ENCODE measurements around the gene DEPP1. TPM values are rescaled to one million over a fixed set of nuclear protein-coding genes. Genes with fewer than 3 reads are reported as not detected.

Gene DEPP1
- total and polyA plus RNA-seq, 5 donors from 2014 or later: 0.44 TPM; not detected in 4

DNA sequence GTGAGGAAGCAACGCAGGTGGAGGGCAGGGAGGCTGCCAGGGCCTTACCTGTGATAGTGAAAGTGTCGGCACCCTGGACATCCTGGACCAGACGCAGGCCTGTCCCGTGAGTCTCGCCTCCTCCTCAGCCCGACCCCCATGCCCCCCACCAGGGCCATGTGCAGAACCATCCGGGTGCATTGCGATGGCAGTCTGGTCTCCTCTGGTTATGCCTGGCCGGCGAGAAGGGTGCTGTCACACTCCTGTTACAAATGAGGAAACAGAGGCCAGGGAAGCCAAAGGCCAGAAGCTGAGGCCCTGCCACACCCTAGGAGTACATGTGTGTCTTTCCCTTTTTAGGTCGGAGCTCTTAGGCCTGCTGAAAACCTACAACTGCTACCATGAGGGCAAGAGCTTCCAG lies 7.2 kb downstream of the DEPP1 start:
- Mint-ChIP-seq H3K4me1 (peaks cover 5 to 29% (median 9%) of the 10 kb centered on the region in 4 donors), H3K36me3 (no peaks in the 10 kb centered on the region), H3K9me3 (no peaks in the 10 kb centered on the region), H3K4me3 (no peak overlapping the region), H3K27me3 (no peaks in the 10 kb centered on the region), H3K27ac (no peak overlapping the region)
- Histone ChIP-seq H3K9me3 (ENCODE audit: control insufficient read depth in 2 of 2, low read length in 2 of 2) (no peaks in the 10 kb centered on the region), H3K27ac (ENCODE audit: insufficient read depth, low read length, poor library complexity, severe bottlenecking) (no peak overlapping the region), H3K27me3 (ENCODE audit: control insufficient read depth, insufficient read depth, low read length) (no peaks in the 10 kb centered on the region), H3K36me3 (ENCODE audit: control insufficient read depth, insufficient read depth, low read length) (no peaks in the 10 kb centered on the region), H3K4me1 (ENCODE audit: control insufficient read depth, insufficient read depth, low read length, poor library complexity, severe bottlenecking) (peaks cover 10% of the 10 kb centered on the region), H3K4me3 (ENCODE audit: low read depth, low read length) (no peak overlapping the region)
- no peak for DNase-seq
- ATAC-seq (ENCODE audit: low read depth in 2 of 2): no peak

DNA sequence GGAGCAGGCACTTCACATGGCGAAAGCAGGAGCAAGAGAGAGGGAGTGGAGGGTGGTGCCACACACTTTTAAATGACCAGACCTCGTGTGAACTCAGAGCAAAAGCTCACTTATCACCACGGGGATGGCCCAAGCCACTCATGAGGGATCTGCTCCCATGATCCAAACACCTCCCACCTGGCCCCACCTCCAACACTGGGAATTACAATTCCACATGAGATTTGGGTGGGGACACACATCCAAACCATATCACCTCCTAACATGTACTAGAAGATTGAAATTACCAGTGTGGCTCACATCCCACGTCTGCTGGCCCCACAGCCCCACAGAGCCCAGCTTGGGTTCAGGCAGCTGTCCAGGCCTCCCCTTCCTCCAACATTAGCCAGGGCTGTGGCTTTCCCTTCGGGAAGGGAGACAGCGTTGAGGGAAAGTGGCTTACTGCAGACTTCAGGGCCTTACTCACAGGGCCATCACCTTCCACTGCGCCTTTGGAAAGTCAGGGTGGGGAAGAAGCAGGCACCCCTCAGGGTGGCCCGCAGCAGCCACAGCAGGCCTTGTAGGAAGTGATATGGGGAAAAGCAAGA lies 7.7 kb downstream of the DEPP1 start:
- Histone ChIP-seq H3K4me3 (ENCODE audit: low read depth, low read length) (no peak overlapping the region), H3K27me3 (ENCODE audit: control insufficient read depth, insufficient read depth, low read length) (no peaks in the 10 kb centered on the region), H3K4me1 (ENCODE audit: control insufficient read depth, insufficient read depth, low read length, poor library complexity, severe bottlenecking) (peaks cover 10% of the 10 kb centered on the region), H3K36me3 (ENCODE audit: control insufficient read depth, insufficient read depth, low read length) (no peaks in the 10 kb centered on the region), H3K9me3 (ENCODE audit: control insufficient read depth in 2 of 2, low read length in 2 of 2) (no peaks in the 10 kb centered on the region), H3K27ac (ENCODE audit: insufficient read depth, low read length, poor library complexity, severe bottlenecking) (no peak overlapping the region)
- DNase-seq: no peak
- Mint-ChIP-seq H3K36me3 (no peaks in the 10 kb centered on the region), H3K4me1 (peaks cover 5 to 29% (median 9%) of the 10 kb centered on the region in 4 donors), H3K4me3 (no peak overlapping the region), H3K9me3 (no peaks in the 10 kb centered on the region), H3K27me3 (no peaks in the 10 kb centered on the region), H3K27ac (peak overlapping the region in 1 of 3 donors; percentile 93)
- ATAC-seq (ENCODE audit: low read depth in 2 of 2): no peak

DNA sequence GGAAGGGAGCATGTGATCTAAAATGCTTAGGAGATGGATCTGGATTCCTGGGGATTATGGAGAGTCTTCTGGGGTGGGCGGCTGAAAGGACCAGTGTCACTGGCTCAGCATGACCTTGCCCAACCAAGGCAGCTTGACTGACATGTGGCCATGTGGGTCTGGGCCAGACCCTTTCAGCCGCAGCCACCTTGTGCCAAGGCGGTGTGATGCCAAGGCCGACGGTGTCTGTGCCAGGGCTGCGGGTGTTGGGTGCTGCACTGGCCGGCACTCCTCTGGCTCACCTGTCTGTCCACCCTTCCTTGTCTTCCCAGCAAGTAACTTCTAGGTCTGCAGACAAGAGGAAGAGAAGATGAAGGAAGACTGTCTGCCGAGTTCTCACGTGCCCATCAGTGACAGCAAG lies 8.8 kb downstream of the DEPP1 start:
- no peak overlapping the region for H3K4me3 ChIP-seq (ENCODE audit: low read depth, low read length)
- H3K4me1 Mint-ChIP-seq: peaks cover 5 to 27% (median 9%) of the 10 kb centered on the region in 4 donors
- no peaks in the 10 kb centered on the region for H3K27me3 Mint-ChIP-seq
- ATAC-seq (ENCODE audit: low read depth in 2 of 2): no peak
- H3K27ac ChIP-seq (ENCODE audit: insufficient read depth, low read length, poor library complexity, severe bottlenecking): no peak overlapping the region
- H3K4me3 Mint-ChIP-seq: no peak overlapping the region
- DNase-seq: no peak
- H3K9me3 ChIP-seq (ENCODE audit: control insufficient read depth in 2 of 2, low read length in 2 of 2): no peaks in the 10 kb centered on the region
- H3K9me3 Mint-ChIP-seq: no peaks in the 10 kb centered on the region
- no peaks in the 10 kb centered on the region for H3K27me3 ChIP-seq (ENCODE audit: control insufficient read depth, insufficient read depth, low read length)
- H3K36me3 ChIP-seq (ENCODE audit: control insufficient read depth, insufficient read depth, low read length): no peaks in the 10 kb centered on the region
- no peaks in the 10 kb centered on the region for H3K36me3 Mint-ChIP-seq
- no peak overlapping the region for H3K27ac Mint-ChIP-seq
- H3K4me1 ChIP-seq (ENCODE audit: control insufficient read depth, insufficient read depth, low read length, poor library complexity, severe bottlenecking): peaks cover 7% of the 10 kb centered on the region

DNA sequence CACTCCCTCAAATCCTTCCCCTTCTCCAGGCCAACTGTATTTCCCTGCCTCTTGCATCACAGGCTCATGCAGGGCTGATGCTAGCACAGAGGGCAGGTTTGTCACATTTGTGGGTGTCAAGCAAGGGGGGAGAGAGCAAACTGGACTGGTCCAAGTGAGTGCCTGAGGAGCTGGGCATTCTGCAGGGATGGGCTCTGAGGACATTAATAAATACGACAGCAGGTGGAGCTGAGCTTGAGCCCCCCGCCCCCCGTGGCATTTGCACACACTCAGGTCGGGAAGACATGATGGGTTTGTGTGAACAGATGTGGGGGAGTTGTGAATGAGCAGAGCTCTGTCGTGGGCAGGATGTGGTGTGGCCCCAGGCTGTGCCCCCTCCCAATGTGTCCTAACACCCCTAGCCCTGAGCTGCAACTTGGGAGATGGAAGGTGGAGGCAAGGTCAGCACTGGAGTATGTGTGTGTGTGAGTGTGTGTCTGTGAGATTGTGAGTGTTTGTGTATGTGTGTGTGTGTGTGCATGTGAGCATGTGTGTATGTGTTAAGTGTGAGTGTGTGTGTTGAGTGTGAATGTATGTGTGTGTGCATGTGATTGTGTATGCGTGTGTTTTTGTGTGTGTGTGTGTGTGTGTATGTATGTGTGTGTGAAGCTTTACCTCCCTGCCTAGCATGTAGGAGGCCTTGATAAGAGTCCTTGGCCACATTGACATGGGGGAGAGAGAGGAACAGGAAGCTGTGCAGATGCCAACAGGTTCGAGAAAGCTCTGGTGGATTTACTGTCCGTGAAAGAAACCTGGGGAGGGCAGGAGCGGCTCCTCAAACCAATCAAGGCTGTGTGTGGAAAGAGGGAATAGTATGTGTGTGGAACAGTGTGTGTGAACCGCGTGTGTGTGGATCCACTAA lies 9.9 kb downstream of the DEPP1 start:
- DNase-seq: peak in 1 of 3 donors; percentile 38
- Histone ChIP-seq H3K36me3 (ENCODE audit: control insufficient read depth, insufficient read depth, low read length) (no peaks in the 10 kb centered on the region), H3K4me1 (ENCODE audit: control insufficient read depth, insufficient read depth, low read length, poor library complexity, severe bottlenecking) (no peaks in the 10 kb centered on the region), H3K27ac (ENCODE audit: insufficient read depth, low read length, poor library complexity, severe bottlenecking) (no peak overlapping the region), H3K27me3 (ENCODE audit: control insufficient read depth, insufficient read depth, low read length) (no peaks in the 10 kb centered on the region), H3K4me3 (ENCODE audit: low read depth, low read length) (no peak overlapping the region), H3K9me3 (ENCODE audit: control insufficient read depth in 2 of 2, low read length in 2 of 2) (no peaks in the 10 kb centered on the region)
- Mint-ChIP-seq H3K4me3 (peak overlapping the region in 2 of 4 donors; percentile 1 to 67), H3K27me3 (no peaks in the 10 kb centered on the region), H3K9me3 (no peaks in the 10 kb centered on the region), H3K36me3 (no peaks in the 10 kb centered on the region), H3K27ac (peak overlapping the region; percentile 20 to 75 (median 53)), H3K4me1 (peaks cover 5 to 17% (median 9%) of the 10 kb centered on the region in 4 donors)
- no peak for ATAC-seq (ENCODE audit: low read depth in 2 of 2)

DNA sequence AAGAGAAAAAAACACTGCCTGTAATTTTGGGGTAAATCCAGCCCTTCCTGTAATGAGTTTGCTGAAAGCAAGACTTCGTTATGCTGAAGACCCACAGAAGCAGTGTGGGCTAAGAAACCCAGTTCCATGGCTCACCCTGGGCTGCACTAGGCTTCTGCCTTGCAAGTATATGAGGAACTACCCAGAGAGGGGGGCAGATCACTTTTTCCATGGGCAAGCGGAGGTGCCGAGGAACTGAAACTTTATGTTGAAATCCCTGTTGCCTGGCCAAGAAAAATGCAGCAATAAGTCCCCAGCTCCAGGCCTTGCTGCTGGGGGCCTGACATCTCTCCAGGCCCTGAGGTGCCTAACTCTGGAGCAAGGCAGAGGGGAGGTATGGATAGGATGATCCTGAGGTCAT lies 10.5 kb downstream of the DEPP1 start:
- H3K27ac Mint-ChIP-seq: peak overlapping the region in 1 of 3 donors; percentile 53
- no peaks in the 10 kb centered on the region for H3K27me3 Mint-ChIP-seq
- no peaks in the 10 kb centered on the region for H3K4me1 ChIP-seq (ENCODE audit: control insufficient read depth, insufficient read depth, low read length, poor library complexity, severe bottlenecking)
- no peaks in the 10 kb centered on the region for H3K27me3 ChIP-seq (ENCODE audit: control insufficient read depth, insufficient read depth, low read length)
- H3K4me3 Mint-ChIP-seq: no peak overlapping the region
- H3K4me1 Mint-ChIP-seq: peaks cover 5 to 17% (median 9%) of the 10 kb centered on the region in 4 donors
- ATAC-seq (ENCODE audit: low read depth in 2 of 2) (peak in 1 of 2 donors; percentile 20), DNase-seq (no peak)
- H3K9me3 ChIP-seq (ENCODE audit: control insufficient read depth in 2 of 2, low read length in 2 of 2): no peaks in the 10 kb centered on the region
- no peak overlapping the region for H3K27ac ChIP-seq (ENCODE audit: insufficient read depth, low read length, poor library complexity, severe bottlenecking)
- H3K36me3 ChIP-seq (ENCODE audit: control insufficient read depth, insufficient read depth, low read length): no peaks in the 10 kb centered on the region
- no peak overlapping the region for H3K4me3 ChIP-seq (ENCODE audit: low read depth, low read length)
- H3K36me3 Mint-ChIP-seq: no peaks in the 10 kb centered on the region
- no peaks in the 10 kb centered on the region for H3K9me3 Mint-ChIP-seq

DNA sequence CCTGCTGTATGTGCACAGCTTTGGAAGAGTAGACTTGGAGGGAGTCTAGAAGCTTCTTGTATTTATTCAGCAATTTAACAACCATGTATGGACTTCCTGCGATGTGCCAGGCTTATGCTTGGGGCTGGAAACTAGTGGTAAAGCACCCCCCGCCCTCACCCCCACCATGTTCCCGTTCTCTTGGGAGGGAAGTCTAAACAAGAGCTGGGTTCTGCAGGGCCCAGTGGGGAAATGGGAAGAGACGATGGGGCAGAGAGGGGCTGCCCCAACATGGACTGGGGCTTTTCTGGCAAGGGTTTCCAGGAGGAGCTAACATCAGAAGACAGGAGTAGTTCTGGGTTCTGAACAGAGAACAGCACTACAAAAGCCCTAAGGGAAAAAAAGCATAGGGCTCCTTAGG lies 11.0 kb downstream of the DEPP1 start:
- Mint-ChIP-seq H3K27me3 (no peaks in the 10 kb centered on the region), H3K4me3 (no peak overlapping the region), H3K4me1 (peaks cover 5 to 17% (median 9%) of the 10 kb centered on the region in 4 donors), H3K9me3 (no peaks in the 10 kb centered on the region), H3K36me3 (no peaks in the 10 kb centered on the region), H3K27ac (peak overlapping the region in 1 of 3 donors; percentile 9)
- no peaks in the 10 kb centered on the region for H3K27me3 ChIP-seq (ENCODE audit: control insufficient read depth, insufficient read depth, low read length)
- H3K36me3 ChIP-seq (ENCODE audit: control insufficient read depth, insufficient read depth, low read length): no peaks in the 10 kb centered on the region
- H3K9me3 ChIP-seq (ENCODE audit: control insufficient read depth in 2 of 2, low read length in 2 of 2): no peaks in the 10 kb centered on the region
- ATAC-seq (ENCODE audit: low read depth in 2 of 2): no peak
- no peak overlapping the region for H3K4me3 ChIP-seq (ENCODE audit: low read depth, low read length)
- DNase-seq: no peak
- no peaks in the 10 kb centered on the region for H3K4me1 ChIP-seq (ENCODE audit: control insufficient read depth, insufficient read depth, low read length, poor library complexity, severe bottlenecking)
- H3K27ac ChIP-seq (ENCODE audit: insufficient read depth, low read length, poor library complexity, severe bottlenecking): no peak overlapping the region

DNA sequence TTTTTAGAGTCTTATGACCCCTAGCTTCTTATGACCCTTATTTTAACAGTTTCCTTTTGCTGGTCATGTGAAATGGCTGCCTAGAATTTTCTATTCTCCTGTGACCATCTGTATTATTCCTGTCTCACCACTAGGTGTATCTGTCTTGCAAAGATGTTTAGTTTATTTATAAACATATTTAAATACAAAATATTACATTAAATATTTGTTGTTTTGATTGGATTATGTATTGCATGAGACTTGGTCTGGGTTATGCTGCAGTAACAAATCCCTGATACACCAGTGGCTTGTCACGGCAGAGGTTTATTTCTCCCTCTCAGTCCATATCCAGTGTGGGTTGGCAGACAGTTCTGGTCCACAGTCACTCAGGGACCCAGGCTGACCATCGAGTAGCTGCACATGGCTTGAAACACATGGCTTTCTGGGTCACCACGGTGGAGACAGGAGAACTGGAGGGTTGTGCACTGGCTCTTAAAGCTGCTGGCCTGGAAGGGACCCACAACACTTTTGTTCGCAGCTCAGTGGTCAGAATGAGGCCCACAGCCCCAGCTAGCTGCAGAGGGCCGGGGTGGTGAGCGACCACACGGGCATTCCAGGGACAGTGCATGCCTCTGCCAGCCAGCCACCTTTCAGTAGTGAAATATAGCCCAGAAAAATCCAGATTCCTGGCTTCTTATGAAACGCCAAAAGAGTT lies 11.6 kb downstream of the DEPP1 start:
- H3K27me3 Mint-ChIP-seq: no peaks in the 10 kb centered on the region
- peak overlapping the region in 1 of 3 donors; percentile 38 for H3K27ac Mint-ChIP-seq
- H3K9me3 ChIP-seq (ENCODE audit: control insufficient read depth in 2 of 2, low read length in 2 of 2): no peaks in the 10 kb centered on the region
- H3K9me3 Mint-ChIP-seq: no peaks in the 10 kb centered on the region
- H3K27ac ChIP-seq (ENCODE audit: insufficient read depth, low read length, poor library complexity, severe bottlenecking): no peak overlapping the region
- no peaks in the 10 kb centered on the region for H3K36me3 ChIP-seq (ENCODE audit: control insufficient read depth, insufficient read depth, low read length)
- no peak overlapping the region for H3K4me3 ChIP-seq (ENCODE audit: low read depth, low read length)
- ATAC-seq (ENCODE audit: low read depth in 2 of 2): no peak
- H3K36me3 Mint-ChIP-seq: no peaks in the 10 kb centered on the region
- H3K27me3 ChIP-seq (ENCODE audit: control insufficient read depth, insufficient read depth, low read length): no peaks in the 10 kb centered on the region
- no peaks in the 10 kb centered on the region for H3K4me1 ChIP-seq (ENCODE audit: control insufficient read depth, insufficient read depth, low read length, poor library complexity, severe bottlenecking)
- H3K4me1 Mint-ChIP-seq: peaks cover 5 to 17% (median 9%) of the 10 kb centered on the region in 4 donors
- no peak for DNase-seq
- H3K4me3 Mint-ChIP-seq: no peak overlapping the region
